NCI-H524 treated with DMSO at 0.1 percent for 48 hours (cell line): ENCODE results near the gene GDF10.

Experiments used
- DNase-seq: peaks from one replicate; lab custom pipeline; 2025; lab: John Stamatoyannopoulos, UW

The GDF10 gene

GRCh38 chr10:47294057-47294456 lies 5.9 kb upstream of the GDF10 start:
- DNase-seq, result no peak

- no peak for DNase-seq
These were observed 5.5 kb upstream of the GDF10 start for GRCh38 chr10:47294501-47294900.

- no peak for DNase-seq
These were observed 4.6 kb upstream of the GDF10 start for GRCh38 chr10:47295411-47295810.

- no peak for DNase-seq
These were observed 3.7 kb upstream of the GDF10 start for GRCh38 chr10:47296156-47296894.

GRCh38 chr10:47296941-47297340 lies 3.1 kb upstream of the GDF10 start:
- no peak for DNase-seq

GRCh38 chr10:47297866-47298540 lies 2.0 kb upstream of the GDF10 start:
- DNase-seq, result no peak

GRCh38 chr10:47298715-47299114 lies 1.3 kb upstream of the GDF10 start:
- DNase-seq, result no peak

GRCh38 chr10:47300429-47300931 lies 483 bp downstream of the GDF10 start:
- DNase-seq, result no peak

- DNase-seq, result no peak
These were observed 1.8 kb downstream of the GDF10 start for GRCh38 chr10:47301833-47302232.

- no peak for DNase-seq
These were observed 3.1 kb downstream of the GDF10 start for GRCh38 chr10:47303105-47303504.

GRCh38 chr10:47303866-47304265 lies 3.9 kb downstream of the GDF10 start:
- no peak for DNase-seq

- no peak for DNase-seq
These were observed 5.6 kb downstream of the GDF10 start for GRCh38 chr10:47305566-47305965.

- no peak for DNase-seq
These were observed 6.6 kb downstream of the GDF10 start for GRCh38 chr10:47306387-47307210.

- DNase-seq, result no peak
These were observed 7.4 kb downstream of the GDF10 start for GRCh38 chr10:47307381-47307780.

GRCh38 chr10:47308775-47309174 lies 8.8 kb downstream of the GDF10 start:
- no peak for DNase-seq

GRCh38 chr10:47309408-47310089 lies 9.6 kb downstream of the GDF10 start:
- no peak for DNase-seq

- no peak for DNase-seq
These were observed 10.1 kb downstream of the GDF10 start for GRCh38 chr10:47310090-47310505.

- no peak for DNase-seq
These were observed 11.4 kb downstream of the GDF10 start for GRCh38 chr10:47311193-47311931.

- DNase-seq, result no peak
These were observed 12.1 kb downstream of the GDF10 start for GRCh38 chr10:47311932-47312662.

- DNase-seq, result no peak
These were observed 12.6 kb downstream of the GDF10 start for GRCh38 chr10:47312663-47312995.
